GM19467 (cell line): ENCODE measurements around the gene ENPP6.

Experiments used
- ATAC-seq: cut with Tn5 transposase; IDR thresholded peaks from one replicate; pipeline ENCODE4 v1.9.1; 2021; ENCODE audit warnings: mild to moderate bottlenecking, moderate library complexity; ENCODE audit not compliant: unreplicated experiment

ENPP6 gene

DNA sequence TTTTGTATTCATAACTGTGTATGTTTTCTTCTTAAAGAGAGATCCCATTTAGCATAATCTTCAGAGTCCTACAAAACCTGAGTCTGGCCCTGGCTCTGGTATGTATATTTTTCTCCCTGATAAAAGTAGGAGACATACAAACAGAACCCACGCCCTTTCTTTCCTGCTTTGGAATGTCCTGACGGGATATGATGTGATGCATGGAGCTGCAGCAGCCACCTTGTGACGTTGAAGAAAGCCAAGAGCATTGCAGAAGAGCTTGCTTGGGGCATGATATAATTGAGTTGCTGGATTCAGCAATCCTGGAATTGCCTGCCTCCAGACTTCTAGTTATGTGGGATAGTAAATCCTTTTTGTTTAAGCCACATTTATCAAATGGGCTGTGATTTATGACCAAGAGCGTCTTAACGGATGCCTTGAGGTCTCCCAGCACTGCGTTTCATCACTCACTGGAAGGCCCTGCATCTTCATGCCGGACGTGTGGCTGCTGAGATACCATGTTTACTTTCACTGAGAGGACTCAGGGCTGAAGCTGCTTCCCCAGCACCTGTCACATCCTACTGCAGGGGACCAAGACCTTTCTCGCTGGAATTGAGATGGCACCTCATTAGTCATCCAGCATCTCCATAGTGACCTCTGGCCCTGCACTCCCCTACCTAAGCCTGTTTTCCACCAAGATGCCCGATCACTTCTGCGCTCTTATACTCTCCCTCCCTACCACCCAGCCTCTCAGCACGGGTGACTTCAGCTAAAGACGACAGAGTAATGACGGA, 107.0 kb downstream of the ENPP6 start:
- ATAC-seq: no peak

DNA sequence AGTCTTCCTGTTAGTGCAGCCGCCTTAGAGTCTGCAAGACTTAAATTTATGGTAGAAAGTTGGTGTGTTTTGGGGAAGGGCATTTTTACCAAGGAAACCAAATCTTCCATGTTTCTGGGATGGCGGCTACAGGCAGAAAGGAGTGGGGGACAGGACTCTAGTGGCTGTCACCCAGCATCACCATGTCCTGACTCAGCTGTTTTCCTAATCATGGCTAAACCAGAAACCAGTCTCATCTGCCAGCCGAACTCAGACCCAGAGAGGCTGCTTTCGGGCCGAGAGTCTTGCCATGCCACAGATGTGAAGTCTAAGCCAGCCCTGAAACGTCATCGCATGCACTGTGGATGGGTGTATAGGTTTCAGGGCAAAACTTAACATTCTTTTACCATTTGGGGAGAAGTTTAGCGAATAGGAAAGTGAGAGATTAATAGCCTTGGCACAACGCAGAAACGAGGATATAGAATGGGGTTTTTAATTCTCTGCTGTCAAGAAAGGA, 109.6 kb downstream of the ENPP6 start:
- no peak for ATAC-seq

DNA sequence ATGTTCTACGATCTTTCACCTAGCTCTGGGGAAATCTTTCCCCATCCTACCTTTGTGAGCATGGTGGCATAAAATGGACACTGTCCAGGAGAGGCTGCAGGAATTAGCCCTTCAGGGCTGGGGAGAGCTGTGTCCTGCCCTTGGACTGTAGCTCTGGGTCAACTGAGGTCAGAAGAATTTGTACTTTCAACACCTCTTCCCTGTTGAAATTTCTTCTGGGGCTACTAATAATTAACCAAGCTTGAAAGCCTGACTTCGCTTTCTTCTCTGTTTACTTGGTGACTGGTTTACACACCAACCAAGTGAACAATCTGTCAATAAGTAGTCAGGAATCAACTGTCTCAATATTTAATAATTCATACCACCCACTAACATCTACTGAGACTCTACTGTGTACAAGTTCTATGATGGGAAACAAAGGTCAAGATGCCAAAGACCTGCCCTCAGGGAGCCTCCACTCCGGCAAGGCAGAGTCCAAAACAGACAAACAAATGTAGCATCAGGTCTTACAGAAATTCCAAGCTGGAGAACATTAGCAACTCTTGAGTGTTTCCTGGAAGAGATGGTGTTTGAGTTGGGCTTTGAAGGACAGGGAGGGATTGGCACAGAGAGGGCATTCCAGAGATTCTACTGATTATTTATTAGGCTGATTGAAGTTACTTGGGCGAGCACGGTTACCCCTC, 113.1 kb downstream of the ENPP6 start:
- ATAC-seq: no peak

DNA sequence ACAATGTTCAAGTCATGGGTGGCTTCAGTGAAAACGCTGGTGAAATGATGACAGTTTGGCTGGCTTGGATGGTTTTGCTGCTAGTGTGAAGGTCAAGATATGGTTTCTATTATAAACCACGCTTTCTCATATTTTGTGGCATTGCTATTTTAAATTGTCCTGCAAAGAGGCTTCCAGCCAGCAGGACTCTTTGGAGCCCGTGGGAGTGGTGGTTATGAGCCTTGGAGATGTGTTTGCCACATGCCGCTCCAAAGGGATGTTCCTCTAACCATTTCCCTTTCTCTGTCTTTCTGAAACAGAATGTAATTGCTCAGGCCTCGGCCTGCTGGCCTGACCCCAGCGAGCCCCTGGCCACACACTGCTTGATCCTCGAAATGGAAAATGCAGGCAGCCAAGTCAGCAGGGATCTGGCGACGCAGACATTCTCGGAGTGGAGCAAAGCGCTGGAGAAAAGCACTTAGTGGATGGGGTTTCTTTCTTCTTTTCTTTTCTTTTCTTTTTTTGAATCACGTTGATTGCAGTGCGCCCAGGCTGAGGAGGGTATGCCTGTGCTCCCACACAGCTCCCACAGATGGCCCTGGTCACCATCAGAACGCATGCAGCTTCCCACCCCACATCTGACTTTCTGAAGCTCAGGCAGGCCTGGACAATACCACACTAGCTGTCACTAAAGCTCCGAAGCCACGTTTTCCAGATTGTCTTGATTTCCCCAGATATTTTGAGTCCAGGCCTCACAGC, 114.0 kb downstream of the ENPP6 start:
- no peak for ATAC-seq

DNA sequence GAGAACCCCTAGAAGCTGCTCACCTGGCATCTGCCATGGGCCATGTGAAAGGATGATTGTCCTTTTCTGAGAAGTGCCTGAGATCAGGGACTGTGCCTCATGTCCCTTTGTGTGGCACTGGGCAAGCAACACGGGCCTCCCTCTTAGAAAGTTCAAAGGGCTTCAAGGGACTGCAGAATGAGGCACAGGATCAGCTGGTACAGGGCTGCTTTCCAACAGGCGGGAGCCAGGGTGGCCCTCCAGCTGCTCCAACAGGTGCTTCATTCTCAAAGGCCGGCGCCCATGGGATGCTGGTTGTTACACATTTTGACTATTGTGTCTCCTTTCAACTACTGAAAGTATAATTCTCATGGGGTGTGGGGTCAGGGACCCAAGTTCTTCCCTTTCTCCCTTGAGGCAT, 114.7 kb downstream of the ENPP6 start:
- no peak for ATAC-seq

DNA sequence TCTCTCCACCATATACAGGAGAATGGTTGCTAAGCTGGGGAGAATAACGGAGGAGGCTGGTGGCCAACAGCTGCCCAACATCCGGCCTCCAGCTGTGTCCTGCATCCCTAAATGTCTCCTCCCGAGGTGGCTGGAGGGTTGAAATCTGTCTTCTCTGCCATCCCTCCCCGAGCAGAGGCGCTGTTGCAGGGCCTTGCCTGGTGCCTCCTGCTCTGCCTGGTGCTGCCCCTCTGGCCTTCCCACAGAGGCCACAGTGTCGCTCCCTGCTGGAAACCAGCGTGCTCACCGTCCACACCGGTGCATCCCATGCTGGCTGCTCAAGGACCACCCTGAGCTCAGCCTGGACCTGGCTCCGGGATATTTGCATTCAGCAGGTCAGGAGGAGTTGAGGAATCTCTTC, 115.2 kb downstream of the ENPP6 start:
- no peak for ATAC-seq

DNA sequence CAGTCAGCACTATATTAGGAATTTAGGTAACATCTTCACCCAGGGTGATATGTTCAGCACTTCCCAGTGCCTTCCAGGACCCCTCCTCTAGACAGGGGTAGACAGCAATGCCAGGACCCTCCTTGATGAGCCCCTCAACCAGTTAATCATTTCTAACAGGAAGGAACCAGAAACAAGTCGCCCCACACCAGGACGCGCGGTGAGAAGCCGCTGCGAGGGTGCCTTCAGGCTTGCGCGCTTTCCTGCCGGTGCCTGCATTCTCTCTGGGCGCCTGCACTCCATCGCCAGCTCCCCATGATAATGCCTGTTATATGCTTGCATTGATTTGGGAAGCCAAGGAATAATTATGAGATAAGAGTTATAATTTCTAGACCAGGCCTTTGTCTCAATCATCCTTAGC, 116.0 kb downstream of the ENPP6 start:
- ATAC-seq: no peak

DNA sequence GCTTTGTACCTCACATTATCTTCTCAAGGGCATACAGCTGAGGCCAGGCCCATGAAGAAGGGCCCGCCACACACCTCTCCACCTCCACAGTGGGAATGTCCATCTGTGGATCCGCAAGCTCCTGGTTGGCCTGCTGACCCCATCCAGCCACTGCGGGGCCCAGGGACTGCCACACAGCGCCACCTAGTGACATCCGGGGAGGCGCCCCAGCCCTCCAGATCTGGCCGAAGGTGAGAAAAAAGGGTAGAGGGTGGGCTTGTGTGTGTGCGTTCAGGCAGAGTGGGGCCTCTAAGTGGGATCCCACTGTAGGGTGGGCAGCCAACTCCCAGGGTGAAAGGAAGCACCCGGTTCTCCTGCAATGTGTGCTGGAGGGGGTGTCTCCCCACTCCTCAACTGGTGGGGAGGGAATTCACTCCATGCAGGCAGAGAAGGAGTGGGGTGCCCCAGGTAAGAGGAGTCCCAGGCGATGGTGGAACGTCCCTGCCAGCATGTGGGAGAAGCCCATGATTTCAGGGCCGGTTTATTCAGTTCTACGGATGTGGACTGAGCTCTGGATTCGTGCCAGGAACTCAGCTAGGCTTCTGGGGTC, 117.3 kb downstream of the ENPP6 start:
- no peak for ATAC-seq

DNA sequence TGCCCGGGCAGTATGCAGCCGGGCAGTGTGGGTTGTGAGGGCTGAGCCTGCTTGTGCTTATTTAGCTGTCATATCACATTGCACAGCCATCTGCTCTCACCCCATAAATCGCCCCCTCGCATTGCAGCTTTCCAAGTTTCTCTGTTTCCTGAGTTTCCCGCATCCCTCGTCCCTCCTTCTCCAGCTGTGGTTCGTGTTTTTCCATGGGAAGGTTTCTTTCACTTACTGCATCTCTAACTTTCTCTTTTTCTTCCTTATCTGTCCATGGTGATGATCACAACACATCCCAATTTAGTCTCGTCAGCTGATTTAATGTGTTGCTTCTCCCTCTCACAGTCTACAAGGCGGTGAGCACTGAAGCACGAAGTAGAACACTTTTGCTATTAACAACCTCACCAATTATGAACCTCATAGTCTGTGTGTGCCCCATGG, 118.1 kb downstream of the ENPP6 start:
- ATAC-seq: no peak

DNA sequence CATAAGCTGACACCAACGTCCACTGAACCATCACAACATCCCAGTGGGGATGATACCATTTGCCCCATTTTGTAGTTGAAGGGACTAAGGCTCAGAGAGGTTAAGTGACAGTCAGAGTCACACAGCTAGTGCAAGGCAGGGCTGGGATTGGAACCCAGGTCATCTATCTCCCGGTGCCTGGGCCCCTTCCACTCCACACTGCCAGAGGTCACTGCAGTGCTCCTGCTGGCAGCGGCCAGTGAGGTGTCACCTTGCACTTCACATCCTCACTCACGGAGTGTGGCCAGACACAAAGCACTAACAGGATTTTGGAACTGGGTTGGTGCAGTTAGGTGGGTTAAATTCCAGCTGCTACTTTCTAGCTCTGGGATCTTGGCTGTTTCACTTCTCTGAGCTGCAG, 118.7 kb downstream of the ENPP6 start:
- no peak for ATAC-seq

DNA sequence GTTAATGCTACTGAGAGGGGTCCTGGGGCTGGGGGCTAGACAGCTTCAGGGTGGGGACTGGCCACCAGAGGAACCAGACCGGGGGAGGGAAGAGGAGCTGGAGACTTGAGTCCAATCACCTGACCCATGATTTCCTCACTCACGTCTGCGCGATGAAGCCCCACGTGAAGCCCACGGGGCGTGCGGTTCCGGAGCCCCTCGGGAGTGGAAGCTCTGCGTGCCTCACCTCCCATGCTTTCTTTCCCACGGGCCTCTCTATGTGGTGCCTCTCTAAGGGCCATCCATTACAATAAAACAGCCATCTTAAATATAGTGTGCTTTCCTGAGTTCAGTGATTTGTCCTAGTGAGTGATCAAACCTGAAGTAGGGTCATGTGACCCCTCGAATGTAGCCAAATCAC, 119.9 kb downstream of the ENPP6 start:
- no peak for ATAC-seq

DNA sequence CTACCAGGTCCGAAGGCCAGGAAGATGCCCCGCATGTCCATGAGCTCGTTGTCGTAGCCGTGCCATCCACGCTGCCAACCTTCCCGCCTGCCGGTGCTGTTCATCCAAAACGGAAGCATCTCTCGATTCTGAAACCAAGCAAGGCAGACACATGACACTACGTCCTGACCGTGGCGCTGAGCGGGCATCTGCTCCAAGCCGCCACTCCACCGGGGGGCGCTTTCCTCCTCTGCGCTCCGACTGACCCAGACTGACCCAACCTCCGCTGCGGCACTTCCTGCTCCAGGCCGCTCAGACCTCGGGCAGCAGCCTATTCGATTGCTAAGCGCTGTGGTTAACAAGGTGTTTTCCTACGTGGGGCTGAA, 120.5 kb downstream of the ENPP6 start:
- peak; percentile 78 for ATAC-seq

DNA sequence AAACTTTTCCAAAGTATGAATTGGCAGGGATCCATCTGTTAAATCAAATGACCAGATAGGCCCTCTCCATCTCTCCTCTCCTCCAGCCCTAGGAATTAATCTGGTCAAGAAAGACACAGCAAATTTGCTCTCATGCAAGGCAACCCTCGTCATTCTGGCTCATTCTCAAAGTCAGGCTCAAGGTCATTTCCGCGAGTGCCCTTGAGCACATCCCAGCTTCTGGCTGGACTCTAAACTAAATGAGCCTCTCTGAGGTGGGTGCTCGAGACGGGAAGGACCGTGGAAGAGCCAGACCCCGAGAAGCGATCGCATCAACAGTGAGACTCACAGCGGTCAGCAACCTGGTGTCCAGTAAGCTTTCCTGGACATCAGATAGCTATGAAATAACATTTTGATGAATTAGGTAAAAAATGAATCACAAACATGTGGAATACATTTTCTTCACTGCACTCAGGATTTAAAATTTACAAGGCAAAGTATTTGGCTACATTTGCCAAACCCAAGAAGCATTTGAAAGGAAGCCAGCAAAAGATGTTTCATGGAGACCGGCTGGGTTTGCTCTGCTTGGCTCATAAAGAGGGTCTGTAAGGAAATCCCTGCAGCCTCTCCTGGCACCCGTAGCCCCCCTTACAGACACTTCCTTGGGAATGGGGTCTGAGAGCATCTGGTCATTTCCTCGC, 121.0 kb downstream of the ENPP6 start:
- ATAC-seq: no peak

DNA sequence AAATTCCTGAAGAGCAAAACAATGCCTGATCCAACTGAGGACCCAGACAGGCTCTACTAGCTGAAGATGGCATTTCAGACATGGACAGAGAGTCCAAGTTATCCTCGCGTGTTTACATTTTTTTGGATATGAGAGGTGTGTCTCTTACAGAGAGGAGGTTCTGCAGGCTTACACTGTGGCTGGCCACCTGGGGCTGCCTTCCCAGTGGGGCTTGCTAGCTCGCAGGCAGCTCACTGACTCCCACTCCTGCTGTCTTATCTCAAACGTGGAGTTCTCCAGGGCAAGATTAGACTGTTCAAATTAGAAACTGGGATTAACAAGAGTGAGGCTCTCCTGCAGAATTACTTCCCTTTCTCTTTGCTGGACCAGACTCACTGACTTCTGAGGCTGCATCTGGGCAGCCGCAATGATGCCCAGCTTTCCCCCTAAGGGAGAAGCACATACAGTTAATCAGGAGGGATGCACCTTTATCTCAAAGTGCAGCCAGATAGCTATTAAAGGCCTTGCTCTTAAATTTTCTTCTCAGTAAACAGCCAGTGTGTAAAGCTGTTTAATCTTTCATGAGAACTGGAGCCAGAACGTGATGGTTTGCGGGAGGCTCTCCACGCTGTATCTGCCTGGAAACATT, 123.0 kb downstream of the ENPP6 start:
- ATAC-seq: no peak

DNA sequence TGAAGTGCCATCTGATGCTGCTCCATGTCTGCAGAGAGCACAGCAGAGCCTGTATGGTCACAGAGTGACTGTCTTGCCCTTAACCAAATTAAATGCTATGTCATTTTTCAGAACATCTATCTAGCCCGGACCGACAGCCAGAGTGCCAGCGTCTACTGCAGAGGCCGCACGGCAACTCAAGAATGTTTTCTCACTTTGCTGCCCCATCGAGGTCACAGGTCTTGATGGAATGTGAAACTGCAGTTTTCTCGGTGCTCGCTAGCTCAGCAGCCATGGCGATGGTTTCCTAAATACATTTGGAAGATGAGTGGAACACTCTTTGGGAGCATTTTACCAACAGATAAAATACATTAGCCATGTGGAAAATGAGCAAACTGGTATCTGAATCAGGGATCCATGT, 125.7 kb downstream of the ENPP6 start:
- no peak for ATAC-seq

DNA sequence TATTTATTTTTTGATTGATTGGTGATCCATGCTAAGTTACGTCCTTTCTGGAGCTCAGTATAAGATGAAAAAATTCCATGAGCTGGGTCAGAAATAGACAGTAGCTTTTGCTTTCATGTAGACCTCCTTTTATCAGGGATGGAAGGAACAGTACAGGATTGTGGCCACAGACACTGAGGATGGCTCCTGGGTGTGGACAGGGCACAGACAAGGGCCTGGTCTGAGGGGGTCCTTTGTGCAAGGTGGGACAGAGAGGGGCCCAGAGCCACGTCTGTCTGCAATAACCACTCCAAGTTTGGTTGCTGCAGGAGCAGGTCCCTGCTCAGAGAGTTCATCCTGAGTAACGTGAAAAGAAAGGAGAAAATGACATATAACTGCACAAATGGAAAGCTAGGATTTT, 127.1 kb downstream of the ENPP6 start:
- no peak for ATAC-seq

DNA sequence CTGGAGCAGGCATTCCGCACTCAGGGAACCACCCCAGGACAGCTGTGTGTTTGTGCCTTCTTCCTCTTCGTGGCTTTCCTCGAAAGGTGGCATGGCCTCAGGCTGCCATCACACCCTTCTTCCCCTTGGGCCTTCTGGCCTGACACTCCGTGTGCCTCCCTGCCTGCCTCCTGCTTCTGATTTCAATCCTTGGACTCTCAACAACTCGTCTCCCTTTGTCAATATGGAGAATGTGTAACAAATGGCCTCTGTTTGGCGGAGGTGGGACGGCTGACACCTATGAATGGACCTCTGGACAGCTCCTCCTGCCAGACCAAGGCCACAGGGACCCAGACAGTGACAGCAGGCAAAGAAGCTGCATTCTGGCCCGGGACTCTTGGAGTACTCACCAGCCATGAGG, 137.0 kb downstream of the ENPP6 start:
- ATAC-seq: no peak

DNA sequence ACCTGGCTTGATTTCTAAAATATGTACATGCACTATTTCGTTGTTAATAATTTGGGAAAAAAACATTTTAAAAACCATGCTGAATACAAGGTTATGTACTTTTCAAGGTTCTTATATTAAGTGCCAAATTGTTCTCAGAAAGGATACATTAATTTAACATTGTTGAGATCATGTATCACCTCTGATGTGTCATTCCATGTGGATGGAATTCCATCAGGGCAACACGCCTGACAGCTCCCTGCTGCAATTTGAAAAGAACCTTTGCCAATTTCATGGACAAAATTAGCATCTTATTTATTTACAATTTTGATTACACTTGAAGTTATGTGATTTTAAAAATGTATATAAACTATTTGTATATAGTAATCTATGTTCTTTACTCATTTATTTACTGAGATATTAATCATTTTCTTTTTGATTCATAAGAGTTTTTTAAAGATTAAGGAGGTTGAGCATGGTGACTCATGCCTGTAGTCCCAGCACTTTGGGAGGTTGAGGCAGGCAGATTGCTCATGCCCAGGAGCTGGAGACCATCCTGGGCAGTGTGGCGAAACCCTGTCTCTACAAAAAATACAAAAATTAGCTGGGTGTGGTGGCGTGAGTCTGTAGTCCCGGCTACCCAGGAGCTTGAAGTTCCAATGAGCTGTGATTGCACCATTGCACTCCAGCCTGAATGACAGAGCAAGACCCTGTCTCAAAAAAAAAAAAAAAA, 142.8 kb downstream of the ENPP6 start:
- no peak for ATAC-seq

DNA sequence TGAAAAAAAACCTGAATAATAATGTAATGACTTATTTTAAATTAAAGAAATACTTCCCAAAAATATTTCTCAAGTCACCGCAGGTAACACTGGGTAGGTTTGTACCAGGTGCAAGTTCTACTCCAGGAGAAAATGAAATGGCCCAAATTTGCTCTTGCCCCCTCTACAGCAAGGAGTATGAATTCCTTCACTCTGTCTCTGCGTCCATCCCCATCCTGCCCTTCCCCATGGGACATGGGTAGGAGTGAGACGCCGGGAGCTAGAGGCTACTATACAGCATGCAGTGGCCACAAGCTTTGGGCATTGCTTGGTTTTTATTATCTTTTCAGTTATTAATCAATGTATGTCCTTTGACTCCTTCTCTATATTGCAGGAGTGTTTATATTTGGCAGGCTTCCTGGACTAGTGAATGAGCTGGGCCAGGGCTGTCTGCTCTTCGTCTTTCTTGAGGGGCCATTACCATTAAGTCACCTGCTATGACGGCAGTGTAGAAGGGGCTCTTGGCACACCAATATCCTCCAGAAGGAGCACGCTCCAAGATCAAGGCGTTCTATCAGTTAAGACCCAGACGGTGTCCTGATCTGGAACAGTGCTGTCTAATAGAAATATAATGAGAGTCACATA, 149.6 kb downstream of the ENPP6 start:
- no peak for ATAC-seq
